NCI-H1417 treated with DMSO at 0.1 percent for 48 hours (cell line): ENCODE measurements around the gene RBM27.
"Not testable (repeated sequence)": the region's sequence is repeated elsewhere in the genome, so short reads cannot be mapped to it uniquely, and the experiment has no call there.

ENCODE experiments used
- DNase-seq: peaks from one replicate; lab custom pipeline; 2025; lab: John Stamatoyannopoulos, UW

Gene RBM27, protein sequence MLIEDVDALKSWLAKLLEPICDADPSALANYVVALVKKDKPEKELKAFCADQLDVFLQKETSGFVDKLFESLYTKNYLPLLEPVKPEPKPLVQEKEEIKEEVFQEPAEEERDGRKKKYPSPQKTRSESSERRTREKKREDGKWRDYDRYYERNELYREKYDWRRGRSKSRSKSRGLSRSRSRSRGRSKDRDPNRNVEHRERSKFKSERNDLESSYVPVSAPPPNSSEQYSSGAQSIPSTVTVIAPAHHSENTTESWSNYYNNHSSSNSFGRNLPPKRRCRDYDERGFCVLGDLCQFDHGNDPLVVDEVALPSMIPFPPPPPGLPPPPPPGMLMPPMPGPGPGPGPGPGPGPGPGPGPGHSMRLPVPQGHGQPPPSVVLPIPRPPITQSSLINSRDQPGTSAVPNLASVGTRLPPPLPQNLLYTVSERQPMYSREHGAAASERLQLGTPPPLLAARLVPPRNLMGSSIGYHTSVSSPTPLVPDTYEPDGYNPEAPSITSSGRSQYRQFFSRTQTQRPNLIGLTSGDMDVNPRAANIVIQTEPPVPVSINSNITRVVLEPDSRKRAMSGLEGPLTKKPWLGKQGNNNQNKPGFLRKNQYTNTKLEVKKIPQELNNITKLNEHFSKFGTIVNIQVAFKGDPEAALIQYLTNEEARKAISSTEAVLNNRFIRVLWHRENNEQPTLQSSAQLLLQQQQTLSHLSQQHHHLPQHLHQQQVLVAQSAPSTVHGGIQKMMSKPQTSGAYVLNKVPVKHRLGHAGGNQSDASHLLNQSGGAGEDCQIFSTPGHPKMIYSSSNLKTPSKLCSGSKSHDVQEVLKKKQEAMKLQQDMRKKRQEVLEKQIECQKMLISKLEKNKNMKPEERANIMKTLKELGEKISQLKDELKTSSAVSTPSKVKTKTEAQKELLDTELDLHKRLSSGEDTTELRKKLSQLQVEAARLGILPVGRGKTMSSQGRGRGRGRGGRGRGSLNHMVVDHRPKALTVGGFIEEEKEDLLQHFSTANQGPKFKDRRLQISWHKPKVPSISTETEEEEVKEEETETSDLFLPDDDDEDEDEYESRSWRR

DNA sequence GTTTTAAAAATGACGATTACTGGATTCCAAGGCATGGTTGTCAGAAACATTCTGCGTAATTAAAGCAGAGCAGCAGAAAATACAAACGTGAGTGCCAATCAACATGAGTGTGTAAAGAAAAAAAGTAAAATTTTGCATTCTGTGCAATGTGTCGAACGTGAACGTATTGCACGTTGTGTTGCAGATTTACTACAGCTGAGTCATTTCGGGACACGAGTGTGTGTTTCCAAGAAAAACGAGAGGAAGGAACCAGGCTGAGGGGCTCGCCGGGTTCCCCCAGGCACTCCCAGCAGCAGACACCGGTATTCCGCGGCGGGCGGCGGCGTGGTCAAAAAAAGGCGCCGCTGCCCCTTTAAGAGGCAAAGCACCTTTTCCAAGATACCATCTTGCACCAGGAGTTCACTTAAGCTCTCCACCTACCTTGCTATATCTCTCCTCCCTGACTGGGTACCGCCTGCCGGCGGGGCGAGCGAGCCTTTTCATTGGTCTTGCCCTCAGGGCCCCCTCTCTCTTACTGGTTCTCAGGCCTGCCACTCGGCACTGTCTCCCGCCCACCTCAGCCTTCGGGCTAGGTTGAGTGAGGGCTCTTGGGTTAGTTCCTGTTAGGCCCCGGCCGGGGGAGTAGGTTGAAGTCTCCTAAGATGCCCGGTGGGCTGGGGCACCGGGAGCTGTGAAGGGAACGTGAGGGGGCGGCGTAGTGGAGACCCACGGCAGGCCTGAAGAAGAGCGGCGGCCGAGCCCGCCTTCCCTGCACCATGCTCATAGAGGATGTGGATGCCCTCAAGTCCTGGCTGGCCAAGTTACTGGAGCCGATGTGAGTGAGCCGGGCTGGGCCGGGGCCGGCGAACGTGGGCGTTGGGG, at the start of gene RBM27:
Gene RBM27 (plus strand): TSS at position 595 of the 861 bp plus-strand sequence. CDS start 161 bp downstream, at position 756.
- DNase-seq: peak; percentile 84

GRCh38 chr5:146158255-146158654, 45.1 kb upstream of the RBM27 start:
- DNase-seq: no peak

DNA sequence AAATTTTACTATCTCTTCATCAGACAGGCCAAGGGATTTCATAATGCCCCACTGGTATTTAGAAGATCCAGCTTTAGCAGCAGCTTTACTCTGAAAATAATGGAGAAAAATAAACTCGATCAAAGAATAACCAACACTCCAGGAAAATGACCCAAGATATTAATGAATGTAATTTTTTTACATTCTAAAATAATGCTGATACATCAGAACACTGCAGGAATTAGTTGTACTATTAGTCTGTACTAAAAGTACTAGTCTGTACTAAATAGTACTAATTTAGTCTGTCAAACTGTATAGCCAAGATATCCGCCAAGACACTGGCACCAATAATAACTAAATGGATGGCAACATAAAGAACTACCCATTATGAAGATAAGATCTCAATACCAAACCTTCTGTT, 39.0 kb upstream of the RBM27 start:
- DNase-seq: no peak

- DNase-seq: no peak
Observed at GRCh38 chr5:146165460-146165859, 37.9 kb upstream of the RBM27 start.

DNA sequence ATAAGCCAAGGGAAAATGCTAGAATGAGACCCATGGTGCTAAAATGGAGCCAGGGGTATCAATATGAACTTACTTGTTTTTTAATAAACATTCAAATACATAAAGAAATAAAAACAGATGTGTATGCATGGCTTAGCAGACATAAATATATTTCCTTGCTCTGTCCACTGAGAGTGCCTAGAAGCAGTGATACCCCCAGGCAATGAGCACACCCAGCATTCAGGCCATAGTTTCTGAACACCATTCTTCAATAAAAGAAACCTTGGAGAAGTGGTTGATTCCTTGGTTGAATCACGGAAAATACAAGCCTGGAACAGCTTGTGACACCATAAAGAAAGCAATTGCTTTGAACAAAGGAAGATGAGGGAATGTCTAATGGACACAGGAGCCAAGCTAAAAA, 37.5 kb upstream of the RBM27 start:
- DNase-seq: no peak

GRCh38 chr5:146169076-146169475, 34.3 kb upstream of the RBM27 start:
- no peak for DNase-seq

DNA sequence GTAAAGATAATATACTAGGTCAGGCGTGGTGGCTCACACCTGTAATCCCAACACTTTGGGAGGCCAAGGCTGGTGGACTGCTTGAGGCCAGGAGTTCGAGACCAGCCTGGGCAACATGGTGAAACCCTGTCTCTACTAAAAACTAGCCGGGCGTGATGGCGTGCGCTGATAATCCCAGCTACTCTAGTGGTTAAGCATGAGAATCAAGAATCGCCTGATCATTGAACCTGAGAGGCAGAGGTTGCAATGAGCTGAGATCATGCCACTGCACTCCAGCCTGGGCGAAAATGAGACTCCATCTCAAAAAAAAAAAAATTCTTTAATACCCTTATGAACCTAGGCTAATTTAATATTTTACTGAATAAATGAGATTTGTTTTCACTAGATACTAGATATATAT, 30.4 kb upstream of the RBM27 start:
- not testable (repeated sequence) for DNase-seq

DNA sequence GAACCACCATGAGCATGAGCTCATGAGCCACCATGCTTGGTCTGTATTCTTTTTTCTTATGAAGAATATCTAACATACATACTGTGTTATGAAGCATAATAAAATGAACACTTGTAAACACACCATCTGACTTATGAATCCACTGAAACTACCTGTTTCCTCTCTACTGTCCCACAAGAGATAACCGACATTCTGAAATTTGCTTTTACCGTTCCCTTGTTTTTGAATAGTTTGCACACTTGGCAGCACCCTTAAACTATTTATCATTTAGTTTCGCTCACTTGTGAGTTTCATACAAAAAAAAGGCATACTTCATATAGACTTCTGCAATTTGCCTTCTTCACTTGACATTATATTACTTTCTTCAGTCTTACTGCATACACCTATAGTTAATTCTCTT, 29.8 kb upstream of the RBM27 start:
- DNase-seq: no peak

DNA sequence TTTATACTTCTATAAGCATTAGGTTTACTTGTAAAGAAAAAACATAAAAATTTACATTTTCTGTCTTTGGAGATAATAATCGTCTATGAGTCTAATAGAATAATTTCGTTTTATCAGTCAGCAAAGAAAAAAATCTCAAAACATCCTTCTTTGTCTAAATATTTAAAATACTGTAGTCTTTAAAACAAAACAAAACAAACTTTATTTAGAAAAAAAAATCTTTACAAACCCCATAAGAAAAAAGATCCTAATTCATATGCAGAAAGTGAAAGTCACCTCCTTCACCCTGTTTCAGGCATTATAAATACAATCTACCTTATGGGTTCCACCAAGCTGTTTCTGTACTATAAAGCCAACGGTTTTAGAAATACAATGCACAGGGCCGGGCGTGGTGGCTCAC, 26.6 kb upstream of the RBM27 start:
- no peak for DNase-seq

DNA sequence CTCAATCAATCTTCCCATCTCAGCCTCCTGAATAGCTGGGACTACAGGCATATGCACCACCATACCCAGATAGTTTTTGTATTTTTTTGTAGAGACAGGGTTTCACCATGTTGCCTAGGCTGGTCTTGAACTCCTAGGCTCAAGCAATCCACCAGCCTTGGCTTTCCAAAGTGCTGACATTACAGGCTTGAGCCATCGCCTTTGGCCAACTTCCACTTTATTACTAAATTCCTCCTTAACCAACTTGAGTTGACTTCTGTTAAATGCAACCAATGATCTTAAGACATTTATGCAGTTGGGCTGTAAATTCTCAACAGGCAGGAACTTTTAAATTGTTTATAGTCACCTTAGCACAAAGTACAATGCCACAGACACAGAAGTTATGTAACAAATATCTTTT, 23.7 kb upstream of the RBM27 start:
- no peak for DNase-seq

GRCh38 chr5:146183403-146183802, 20.0 kb upstream of the RBM27 start:
- DNase-seq: not testable (repeated sequence)

GRCh38 chr5:146185161-146185560, 18.2 kb upstream of the RBM27 start:
- no peak for DNase-seq

DNA sequence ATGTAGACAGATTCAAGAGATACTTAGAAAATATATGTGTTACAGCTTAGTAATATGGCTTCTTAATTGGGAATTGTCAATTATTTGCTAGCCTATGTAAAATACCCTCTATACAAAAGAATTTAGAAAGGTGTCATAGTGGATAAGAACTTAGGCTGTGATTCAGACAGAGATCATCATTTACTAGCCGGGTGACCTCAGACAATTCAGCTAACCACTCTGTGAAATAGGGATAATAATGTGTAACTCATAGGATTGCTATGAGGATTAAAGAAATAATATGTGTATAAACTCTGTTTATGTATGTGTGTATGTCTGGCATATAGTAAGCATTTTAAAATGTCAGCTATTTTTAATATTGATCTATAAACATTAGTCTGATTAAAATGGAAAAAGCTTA, 15.0 kb upstream of the RBM27 start:
- DNase-seq: no peak

DNA sequence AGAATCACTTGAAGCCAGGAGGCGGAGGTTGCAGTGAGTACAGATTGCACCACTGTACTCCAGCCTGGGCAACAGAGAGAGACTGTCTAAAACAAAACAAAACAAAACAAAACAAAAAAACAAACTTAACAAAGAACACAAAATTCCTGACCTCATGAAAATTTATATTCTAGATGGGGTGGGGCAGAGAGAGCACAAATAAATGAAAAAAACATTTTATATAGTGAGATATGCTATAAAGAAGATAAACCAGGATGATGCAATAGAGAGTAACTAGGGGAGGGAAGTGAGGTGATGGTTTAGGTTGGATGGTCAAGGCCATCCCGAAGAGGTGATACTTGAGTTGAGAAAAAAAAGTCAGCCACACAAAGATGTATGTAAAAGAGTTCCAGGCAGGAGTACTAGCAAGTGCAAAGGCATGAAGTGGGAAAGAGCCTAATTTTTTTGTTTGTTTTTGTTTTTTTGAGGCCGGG, 10.8 kb upstream of the RBM27 start:
- DNase-seq: no peak

- no peak for DNase-seq
Observed at GRCh38 chr5:146193285-146193684, 10.1 kb upstream of the RBM27 start.

- DNase-seq: not testable (repeated sequence)
Observed at GRCh38 chr5:146194997-146195396, 8.4 kb upstream of the RBM27 start.

DNA sequence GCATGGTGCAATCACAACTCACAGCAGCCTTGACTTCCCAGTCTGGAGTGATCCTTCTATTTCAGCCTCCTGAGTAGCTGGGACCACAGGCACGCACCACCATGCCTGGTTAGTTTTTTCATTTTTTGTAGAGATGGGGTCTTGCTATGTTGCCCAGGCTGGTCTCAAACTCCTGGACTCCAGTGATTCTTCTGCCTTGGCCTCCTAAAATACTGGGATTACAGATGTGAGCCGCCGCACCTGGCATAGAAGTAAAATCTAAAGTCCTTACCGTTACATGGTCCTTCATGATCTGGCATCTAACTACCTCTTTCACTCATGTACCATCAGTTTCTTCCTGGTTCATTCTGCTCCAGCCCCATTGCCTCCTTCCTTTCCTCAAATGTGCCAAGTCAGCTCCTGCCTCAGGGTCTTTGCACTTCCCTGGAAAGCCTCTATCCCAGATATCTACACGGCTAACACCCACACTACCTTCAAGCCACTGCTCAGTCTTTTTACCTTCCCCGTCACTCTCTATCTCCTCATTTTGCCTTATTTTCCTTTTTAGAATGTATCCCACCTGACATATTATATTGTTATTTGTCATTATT, 6.9 kb upstream of the RBM27 start:
- no peak for DNase-seq

DNA sequence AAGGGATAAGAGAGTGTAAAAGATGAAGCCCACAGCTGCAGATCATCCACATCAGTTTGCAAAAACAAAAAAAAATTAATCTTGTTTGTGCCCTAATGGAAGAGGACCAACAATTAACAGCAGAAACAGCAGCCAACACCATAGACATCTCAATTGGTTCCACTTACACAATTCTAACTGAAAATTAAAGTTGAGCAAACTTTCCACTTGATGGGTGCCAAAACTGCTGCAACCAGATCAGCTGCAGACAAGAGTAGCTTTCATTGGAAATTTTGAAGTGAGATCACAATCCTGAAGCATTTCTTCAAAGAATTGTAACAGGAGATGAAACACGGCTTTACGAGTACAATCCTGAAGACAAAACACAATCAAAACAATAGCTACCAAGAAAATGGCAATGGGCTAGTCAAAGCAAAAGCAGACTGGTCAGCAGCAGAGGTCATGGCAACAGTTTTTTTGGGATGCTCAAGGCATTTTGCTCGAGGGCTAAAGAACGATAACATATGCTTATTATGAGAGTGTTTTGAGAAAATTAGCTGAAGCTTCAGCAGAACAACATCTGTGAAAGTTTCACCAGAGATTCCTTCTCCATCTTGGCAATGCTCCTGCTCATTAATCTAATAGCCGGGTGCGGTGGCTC, 4.1 kb upstream of the RBM27 start:
- no peak for DNase-seq

GRCh38 chr5:146201795-146202194, 1.6 kb upstream of the RBM27 start:
- not testable (repeated sequence) for DNase-seq

GRCh38 chr5:146203872-146204192, 427 bp downstream of the RBM27 start:
- DNase-seq: no peak
